ENCODE data around the gene CMSS1.

DNA sequence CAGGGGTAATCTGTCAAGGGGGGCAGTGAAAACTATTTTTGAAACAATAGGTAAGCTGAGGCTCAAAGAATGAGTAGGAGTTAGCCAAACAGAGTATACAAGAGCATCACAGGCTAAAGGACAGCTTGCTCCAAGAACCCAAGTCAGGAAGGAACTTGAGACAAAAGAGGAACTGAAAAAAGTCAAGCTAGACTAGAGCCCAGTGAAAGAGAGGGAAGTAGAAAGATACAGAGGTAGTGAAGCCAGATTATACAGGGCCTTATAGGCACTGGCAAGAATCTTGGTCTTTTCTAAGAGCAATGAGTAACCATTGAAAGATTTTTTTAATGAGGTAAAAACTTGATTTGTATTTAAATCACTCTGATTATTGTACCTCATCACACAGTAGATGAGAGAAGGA, 226.7 kb downstream of the CMSS1 start:
- TF ChIP-seq POLR2AphosphoS5 (IDR thresholded peaks at IDR 0.05) (no peak), EP300 (IDR thresholded peaks at IDR 0.05) (no peak), POLR2A (IDR thresholded peaks at IDR 0.05) (no peak)
- TF ChIP-seq, protein P1, sequence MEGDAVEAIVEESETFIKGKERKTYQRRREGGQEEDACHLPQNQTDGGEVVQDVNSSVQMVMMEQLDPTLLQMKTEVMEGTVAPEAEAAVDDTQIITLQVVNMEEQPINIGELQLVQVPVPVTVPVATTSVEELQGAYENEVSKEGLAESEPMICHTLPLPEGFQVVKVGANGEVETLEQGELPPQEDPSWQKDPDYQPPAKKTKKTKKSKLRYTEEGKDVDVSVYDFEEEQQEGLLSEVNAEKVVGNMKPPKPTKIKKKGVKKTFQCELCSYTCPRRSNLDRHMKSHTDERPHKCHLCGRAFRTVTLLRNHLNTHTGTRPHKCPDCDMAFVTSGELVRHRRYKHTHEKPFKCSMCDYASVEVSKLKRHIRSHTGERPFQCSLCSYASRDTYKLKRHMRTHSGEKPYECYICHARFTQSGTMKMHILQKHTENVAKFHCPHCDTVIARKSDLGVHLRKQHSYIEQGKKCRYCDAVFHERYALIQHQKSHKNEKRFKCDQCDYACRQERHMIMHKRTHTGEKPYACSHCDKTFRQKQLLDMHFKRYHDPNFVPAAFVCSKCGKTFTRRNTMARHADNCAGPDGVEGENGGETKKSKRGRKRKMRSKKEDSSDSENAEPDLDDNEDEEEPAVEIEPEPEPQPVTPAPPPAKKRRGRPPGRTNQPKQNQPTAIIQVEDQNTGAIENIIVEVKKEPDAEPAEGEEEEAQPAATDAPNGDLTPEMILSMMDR (IDR thresholded peaks at IDR 0.05) = no peak
